Fibroblast of skin of left biceps (primary cell): ENCODE measurements around the gene PPP6R3.

Source experiments
- DNase-seq, 2 experiments: peaks; one replicate each; pipeline ENCODE4 v3.0.0-alpha.2; 2013; ENCODE audit warnings: low read depth in 2 of 2

PPP6R3 gene

DNA sequence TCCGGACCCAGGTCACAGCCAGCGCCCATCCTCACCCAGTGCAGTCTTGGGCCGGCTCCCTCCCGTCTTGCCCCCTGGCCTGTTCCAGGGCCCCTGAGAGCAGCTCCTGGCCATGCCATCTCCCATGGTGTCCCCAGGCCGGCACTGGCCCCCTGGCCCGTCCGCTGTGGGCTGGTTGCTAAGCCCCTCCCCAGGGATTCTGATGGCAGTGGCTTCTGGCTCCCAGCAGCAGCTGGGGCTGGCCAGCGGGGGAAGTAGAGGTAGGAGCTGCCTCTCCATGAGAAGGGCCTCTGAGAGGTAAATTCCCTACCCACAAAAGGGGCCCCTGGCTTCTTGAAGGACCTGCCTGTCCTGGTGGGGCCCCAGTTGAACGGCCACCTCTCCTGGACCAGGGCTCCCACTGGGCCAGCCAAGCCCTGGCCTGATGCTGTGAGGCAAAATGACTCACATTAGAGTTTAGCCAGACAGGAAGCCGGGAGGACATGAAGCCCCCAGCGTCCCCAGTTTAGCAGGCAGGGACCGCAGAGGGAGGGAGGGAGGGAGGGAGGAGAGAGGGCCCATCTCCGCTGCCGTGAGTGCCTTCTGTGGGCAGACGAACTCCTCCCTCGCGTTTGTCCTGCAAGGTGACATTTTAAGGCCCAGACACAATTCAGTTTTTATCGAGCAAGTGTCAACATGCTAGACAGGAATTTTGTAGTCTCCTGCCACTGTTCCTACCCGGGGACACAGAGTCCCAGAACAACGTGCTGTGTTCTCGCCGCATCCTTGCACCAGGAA lies 190.8 kb downstream of the PPP6R3 start:
- no peak for DNase-seq

DNA sequence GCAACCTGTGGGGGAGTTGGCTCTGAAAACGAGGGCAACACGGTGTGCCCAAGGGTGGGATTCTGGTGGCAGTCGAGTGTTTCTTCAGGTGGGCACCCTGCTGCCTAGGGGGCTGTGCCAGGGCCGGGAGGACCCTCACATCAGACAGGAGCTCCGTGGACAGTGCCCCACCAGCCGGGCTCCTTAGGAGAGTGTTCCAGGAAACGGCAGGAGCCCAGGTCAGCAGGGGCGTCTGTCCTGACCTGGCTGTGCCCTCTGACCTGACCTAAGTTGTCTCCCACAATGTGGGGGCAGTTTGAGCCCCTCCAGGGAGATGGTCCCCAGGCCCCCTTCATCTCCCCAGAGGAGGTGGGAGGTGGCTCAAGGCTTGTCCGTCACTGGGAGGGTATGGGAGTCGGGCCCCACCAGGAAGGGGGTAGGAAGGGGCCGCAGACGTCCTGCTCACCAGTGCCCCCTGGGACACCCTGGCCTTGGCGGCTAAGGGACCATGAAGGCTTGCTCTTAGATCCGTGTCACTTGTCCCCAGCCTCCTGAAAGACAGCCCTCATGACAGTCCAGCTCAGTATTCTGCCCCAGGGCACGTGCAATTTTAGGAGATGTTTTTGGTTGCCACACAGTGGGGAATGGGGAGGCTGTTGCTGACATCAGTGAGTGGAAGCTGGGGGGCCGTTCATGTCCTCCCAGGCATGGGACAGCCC lies 191.6 kb downstream of the PPP6R3 start:
- no peak for DNase-seq

DNA sequence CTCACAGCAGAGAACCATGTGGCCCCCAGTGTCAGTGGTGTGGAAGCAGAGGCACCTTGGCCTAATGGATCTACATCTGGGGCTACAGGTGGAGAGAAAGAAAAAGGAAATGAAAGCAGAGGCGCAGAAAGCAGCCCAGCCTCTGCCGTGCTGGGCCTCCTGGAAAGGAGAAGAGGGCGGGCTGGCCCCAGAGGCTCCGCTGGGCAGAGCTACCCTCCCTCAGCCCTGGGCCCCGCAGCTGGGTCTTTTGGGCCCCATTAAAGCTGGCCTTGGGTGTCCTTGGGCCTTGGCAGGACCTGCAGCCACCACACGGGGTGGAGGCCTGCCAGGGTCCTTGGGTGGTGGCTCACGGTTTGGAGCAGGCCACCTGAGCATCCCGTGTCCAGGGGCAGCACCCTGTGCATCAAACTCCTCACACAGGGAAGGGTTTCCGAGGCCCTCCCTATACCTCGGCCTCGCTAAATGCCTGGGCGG lies 192.2 kb downstream of the PPP6R3 start:
- no peak for DNase-seq

DNA sequence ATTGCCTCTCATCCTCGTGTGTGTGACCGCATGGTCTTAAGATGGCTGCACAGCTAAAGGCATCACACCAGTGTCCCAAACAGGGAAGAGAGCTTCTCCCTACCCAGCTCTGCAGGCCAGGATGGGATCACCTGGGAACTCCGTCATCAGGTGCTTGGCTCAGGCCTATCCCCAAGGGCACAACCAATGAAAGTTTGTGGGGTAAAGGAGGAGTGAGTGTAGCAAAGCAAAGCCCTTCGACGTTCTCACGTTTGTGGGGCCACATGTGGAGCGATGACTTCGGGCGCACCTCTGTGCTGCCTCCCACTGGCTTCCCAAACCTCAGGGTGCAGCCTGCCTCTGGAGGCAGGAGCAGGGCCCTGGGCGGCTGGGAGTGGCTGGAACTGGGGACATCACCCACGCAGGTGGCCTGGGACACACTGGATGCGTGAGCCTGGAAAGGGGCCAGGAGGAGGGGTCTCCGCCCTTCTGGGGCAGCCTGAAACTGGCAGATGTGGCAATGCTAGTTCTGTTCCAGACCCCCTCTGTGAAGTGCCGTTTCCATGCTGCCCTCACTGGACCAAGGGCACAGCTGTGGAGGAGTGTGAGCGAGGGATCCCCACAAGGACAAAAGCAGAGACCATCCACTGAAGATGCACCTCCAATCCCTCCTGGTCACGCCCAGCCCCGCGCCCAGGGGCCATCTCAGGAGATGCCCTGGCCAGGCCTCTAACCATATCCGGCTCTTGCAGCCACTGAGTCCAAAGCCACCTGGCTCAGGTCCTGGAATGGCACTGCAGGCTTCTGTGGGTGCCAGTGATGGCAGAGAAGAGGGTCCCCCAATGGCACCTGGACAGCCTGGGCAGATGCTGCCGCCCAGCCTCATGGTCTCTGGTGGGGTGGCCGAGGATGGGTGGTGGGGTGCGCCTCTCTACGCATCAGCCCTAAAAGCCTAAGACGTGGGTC lies 193.2 kb downstream of the PPP6R3 start:
- DNase-seq, result no peak

DNA sequence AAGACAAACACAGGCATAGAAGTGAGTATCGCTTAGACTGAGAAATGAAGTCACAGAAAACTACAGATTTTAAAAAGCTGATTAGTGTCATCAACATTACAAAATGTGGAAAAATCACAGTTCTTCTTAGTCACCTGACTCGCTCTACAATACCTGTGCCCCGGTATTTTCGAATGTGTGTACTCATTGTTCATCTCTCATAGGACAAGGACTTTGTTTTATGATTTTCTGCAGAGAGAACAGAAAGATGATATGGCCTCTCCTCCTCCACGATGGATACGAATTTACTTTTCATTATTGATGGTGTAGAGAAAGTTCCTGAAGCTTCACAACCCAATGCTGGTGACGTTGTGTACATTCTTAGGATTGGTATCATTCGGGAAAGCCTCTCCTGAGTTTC lies 194.4 kb downstream of the PPP6R3 start:
- DNase-seq, result no peak

DNA sequence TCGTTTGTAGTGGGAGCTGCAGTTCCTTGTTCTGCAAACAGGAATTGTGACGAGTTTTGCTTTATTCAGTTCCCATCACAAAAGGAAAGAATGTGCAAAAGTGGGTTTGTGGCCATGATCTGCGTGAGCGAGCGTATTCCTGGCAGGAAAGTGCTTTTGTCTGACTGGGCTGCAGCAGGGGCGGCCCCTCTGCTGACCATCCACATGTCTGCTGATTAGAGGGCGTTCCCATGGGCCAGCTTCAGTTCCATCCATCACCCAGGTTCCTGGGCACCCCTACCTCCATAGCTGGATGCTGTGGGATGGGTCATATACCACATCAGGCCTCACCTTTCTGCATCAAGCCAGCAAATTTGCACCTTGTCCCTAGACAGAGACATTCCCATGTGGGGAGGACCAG lies 194.9 kb downstream of the PPP6R3 start:
- no peak for DNase-seq

DNA sequence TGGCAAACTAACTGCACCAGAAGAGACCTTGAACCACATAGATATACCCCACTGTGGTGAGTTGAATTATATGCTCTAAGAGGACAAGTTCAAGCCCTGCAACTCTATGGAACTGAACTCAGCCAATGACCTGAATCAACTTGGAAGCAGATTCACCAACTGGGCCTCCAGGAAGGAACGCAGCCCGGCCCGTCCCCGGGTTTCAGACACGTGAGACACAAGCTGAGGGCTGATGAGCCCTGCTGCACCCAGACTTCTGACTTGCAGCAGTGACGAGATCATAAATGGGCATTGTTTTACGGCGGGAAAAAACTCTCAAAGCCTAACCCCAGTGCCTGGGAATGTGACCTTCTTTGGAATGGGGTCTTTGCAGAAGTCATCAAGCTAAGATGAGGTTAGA lies 195.3 kb downstream of the PPP6R3 start:
- DNase-seq, result no peak

DNA sequence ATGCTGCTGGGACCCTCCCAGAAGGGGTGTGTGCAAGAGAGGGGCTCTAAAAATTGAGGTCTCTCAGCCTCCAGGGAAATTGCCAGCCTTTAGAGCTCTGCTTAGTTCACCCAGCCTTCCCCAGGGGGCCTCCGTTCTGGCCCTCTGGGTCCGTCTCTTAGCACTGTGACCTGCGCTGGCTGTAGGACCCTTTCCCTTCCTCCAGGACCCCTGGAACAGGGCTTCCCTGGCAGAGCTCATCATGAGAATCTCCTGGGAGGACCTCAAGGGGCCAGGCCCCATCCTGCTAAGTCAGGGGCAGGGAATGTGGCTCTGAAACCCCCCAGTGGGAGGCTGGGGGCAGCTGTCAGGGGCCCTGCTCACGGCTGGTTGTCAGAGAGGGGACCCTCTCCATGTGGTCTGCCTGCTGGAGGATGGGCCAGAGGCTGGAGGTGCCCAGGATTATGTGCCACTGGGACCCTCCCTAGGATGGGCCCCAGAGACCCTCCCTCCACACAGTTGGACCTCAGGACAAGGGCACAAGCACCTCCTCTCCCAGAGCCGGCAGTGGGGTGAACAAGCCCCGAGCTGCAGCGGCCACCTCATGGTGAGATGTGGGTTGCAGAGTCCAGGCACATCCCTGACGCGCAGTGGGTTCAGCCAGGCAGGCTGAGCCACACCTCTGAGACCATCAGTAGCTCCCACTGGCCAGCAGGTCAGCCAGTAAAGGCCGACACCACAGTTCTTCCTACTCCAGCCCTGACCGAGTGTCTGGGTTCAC lies 196.6 kb downstream of the PPP6R3 start:
- DNase-seq, result no peak

DNA sequence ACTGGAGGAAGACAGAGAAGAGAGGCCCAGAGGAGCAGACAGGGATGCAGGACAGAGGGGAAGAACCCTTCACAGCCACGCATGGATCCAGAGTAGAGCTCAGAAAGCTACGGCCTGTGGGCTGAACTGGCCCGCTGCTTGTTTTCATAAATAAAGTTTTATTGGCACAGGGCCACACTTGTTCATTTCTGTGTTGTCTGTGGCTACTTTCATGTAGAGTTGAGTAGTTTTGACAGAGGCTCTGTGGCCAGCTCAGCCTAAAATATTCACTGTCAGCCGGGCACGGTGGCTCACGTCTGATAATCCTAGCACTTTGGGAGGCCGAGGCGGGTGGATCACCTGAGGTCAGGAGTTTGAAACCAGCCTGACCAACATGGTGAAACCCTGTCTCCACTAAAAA lies 197.5 kb downstream of the PPP6R3 start:
- no peak for DNase-seq

DNA sequence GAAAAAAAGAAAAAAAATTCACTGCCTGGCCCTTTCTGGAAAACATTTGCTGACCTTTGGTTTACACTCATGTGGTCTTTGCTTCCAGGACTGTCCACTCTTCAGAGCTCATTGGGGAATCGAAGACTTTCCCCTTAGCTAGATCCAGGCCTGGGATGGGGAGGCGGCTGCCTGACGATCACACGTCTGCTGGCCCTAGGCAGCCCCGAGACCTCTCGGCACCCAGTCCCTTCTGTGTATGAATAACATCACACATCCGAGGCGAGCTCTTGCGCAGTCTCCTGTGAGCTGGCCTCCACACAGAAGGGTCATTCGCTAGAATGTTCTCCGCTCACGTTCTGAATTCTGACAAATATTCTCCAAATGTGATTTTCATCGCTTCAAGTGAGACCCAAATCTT lies 198.1 kb downstream of the PPP6R3 start:
- no peak for DNase-seq

DNA sequence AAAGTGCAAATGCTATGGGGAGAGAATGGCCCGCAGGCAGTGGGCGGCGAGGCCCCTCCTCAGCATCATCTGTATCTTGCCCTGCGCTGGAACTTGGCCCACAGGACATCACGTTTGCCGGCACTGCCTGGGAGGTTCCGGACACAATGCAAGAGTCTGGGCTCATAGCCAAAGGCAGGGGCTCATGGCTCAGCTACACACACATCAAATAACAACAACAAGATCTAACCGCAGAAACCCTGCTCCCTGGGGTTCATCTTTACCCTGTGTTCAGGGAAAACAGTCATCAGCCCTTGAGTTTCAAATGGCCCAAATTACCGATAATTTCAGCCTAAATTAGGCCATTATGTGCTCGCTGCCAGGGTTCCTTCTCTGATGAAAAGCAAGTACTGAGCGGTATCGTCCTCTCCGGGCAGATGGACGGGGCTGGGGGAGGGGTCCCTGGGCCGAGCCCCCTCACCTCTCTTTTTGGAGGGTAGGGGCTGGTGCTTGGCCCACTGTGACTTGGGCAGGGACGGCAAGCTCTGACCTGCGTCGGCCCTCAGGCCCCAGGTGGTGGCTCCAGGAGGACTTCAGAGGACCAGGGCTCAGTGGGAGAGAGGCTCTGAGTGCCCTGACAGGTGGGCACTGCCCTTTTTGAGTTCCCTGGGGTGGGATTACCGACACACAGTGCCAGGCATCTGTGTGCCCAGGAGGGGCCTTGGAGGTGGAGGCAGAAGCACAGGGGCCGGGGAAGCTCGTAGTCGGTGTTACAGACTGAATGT lies 198.8 kb downstream of the PPP6R3 start:
- peak; percentile 84 to 86 for DNase-seq

DNA sequence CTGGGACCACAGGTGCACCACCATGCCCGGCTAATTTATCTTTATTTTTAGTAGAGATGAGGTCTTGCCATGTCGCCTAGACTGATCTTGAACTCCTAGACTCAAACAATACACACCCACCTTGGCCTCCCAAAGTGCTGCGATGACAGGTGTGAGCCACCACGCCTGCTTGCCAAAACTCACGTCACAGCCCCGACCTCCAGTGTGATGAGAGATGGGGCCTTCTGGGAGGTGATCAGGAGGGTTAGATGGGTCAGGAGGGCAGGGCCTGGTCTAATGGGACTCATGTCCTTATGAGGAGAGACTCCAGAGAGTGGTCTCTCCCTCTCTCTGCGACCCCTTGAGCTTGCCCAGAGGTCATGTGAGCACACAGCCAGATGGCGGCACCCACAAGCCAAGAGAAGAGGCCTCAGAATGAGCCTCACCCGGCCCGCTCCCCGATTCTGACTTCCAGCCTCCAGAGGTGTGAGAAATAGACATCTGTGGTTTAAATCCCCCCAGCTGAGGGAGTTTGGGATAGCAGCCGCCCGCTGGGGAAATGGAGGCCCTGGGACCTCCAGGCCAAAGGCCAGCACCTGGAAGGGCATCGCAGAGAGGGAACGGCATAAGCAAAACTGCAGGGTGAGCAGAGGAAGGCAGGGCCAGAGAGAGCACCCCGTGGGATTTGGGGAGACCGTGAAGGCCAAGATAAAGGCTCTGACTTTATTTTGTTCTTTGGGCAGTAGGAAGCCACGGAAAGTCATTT lies 199.7 kb downstream of the PPP6R3 start:
- no peak for DNase-seq

DNA sequence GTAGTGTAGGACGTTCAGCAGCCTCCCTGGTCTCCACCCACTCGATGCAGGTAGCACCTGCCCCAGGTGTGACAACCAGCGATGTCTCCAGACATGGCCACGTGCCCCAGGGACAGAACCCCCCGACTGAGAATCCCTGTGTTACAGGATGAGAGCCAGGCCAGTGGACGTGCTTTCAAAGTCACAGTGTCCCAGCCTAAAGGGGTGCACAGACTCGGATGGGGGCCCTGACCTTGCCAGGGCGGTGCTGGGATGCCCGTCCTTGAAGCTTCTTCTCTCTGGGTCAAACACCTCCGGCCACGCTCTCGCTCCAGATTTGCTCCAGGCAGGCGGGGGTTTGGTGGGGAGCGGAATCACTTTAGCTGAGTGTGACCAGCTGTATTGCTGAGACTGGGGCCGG lies 200.5 kb downstream of the PPP6R3 start:
- no peak for DNase-seq

DNA sequence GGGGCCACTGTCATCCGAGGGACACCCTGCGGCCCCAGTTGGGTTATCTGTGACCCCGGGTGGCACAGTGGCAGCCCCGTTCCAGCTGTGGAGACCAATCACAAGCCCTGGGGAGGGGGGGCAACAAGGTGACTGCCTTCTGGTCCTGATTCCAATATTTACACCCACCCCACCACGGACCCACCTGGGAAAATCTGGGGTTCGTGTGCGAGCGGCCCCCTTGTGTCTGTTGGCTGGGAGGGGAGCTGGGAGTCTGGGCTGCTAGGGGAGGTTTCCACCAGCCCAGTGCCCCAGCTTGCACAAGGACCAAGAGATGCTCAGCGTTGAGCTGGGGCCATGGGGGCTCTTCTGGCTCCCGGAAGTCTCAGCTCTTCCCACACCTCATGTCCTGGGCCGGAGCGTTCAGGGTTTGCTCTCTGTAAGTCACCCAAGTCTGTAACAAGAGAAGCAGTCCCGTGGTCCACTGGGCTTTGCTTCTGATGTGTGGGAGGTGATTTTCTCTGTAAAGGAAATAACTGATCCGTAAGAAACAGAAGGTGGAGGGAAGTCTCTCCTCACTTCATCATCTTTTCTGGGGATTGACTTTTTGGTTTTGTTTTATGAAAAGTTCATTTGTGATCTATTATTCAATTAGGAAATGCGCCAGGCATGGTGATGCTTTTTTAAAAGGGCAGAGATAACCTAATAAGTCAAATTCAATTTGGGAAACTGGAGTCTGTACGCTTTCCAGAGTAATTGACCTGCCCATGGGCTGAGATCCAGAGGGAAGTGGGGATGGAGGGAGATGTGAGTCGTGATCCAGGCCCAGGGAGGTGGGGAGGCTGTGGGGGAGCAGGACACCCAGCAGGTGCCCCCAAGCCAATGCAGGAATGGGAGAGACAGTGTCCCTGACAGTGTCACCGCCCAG lies 201.4 kb downstream of the PPP6R3 start:
- no peak for DNase-seq

DNA sequence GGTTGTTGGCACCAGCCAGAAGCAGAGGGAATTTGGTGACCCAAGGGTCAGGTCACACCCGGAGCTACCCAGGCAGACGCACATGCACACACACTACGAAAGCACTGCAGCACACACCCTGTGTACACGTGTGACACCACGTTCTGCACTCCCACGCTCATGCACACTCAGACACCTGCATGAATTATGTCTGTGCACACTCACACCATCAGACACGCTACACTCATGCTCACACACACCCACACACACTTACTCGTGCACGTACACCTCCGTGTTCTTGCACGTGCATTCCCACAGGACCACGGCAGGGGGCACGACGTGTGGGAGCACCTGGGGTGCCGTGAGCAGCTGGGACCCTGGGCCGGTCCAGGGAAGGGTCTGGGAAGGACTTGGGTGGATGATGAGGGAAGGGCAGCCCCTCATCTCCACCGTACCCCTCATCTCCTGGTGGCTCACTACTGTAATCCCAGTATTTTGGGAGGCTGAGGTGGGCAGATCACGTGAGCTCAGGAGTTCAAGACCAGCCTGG lies 203.0 kb downstream of the PPP6R3 start:
- no peak for DNase-seq

DNA sequence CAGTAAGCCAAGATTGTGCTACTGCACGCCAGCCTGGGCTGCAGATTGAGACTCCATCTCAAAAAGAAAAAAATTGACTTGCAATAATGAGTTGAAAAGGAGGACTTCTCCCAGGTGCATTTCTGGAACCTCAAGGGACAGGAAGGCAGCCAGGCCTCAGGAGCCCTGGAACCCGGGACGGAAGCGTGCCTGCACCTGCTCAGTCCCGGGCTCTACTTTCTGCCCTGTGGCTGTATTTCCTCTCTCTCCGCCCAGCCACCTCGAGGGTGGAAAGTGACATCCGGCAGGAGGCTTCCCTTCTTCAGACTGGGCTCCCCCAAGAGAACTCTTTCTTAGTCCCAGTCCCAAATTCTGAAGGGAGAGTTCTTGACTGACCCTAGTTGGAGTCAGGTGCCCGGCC lies 203.6 kb downstream of the PPP6R3 start:
- no peak for DNase-seq

DNA sequence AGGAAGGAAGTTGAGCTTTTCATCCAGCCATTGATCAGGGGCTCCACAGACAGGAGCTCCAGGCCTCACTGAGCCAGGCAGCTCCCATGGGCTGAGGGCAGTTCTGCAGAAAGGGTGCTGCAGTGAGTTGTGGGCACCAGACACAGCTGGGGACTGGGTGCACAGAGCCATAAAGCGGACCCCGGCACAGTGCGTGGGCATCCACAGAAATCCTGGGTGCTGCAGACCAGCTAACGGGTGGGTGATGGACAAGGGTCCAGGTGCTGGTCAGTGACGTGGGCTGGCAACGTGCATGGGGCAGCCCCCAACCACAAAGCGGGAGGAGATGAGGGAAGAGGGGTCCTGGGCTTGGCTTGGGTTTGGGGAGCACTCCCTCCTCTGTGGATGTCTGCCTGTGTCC lies 204.4 kb downstream of the PPP6R3 start:
- DNase-seq, result no peak
